B cell (primary cell): ENCODE data around the gene EML3. TPM values are rescaled to one million over a fixed set of nuclear protein-coding genes. Genes with fewer than 3 reads are reported as not detected.

Experiments
- ATAC-seq: fragments of 200-7000 bp; cut with Tn5 transposase; one replicate; pipeline ENCODE4 v1.10.0; 2021; ENCODE audit warnings: low read depth, mild to moderate bottlenecking, moderate number of reproducible peaks, moderate library complexity
- CTCF ChIA-PET: fragments of 350-600 bp; sonication (Branson Sonifier 250); formaldehyde crosslinking; loops from one replicate; lab custom pipeline; 2021; ENCODE audit warnings: antibody characterized with exemption, inconsistent platforms; lab: Charles Lee
- POLR2A ChIA-PET: fragments of 350-600 bp; sonication (Branson Sonifier 250); formaldehyde crosslinking; loops from one replicate; lab custom pipeline; 2021; ENCODE audit warnings: antibody characterized with exemption; lab: Charles Lee
- DNase-seq: peaks from one replicate; pipeline ENCODE4 v3.0.0; 2013
- H2AFZ ChIP-seq: 2 replicates; pipeline ENCODE4 v1.6.1; 2012; ENCODE audit warnings: mild to moderate bottlenecking, low read depth, low read length; ENCODE audit not compliant: insufficient read depth, poor library complexity, severe bottlenecking
- H3K27ac ChIP-seq, 2 donors: 1 replicate in 1 of 2; 2 replicates in 1 of 2; pipeline ENCODE4 v1.5.1; 2012 to 2013; ENCODE audit warnings: low read length in 2 of 2, mild to moderate bottlenecking in 2 of 2, moderate library complexity in 1 of 2
- H3K27me3 ChIP-seq, 4 experiments: fragments of 200-600 bp in 1 of 4; sonication (generic) in 1 of 4; replicated peaks in 1 of 4; 1 replicate in 2 of 4; 2 replicates in 2 of 4; pipeline versions ENCODE4 v1.6.1 to v1.7.0; 2013 to 2016; ENCODE audit warnings: low read length in 3 of 4, mild to moderate bottlenecking in 2 of 4, mixed read lengths in 1 of 4, moderate library complexity in 1 of 4; ENCODE audit not compliant: insufficient read depth in 4 of 4, control insufficient read depth in 3 of 4; ENCODE audit errors: control extremely low read depth in 1 of 4
- H3K36me3 ChIP-seq, 2 experiments: replicated peaks in 1 of 2; 1 replicate in 1 of 2; 2 replicates in 1 of 2; pipeline versions ENCODE4 v1.6.1 to v1.7.1; 2013; ENCODE audit warnings: low read length in 1 of 2; ENCODE audit not compliant: insufficient read depth in 2 of 2, control insufficient read depth in 1 of 2; ENCODE audit errors: control extremely low read depth in 1 of 2, extremely low read depth in 1 of 2
- H3K4me1 ChIP-seq, 2 donors: fragments of 200-600 bp in 1 of 2; sonication (generic) in 1 of 2; 1 replicate in 1 of 2; 2 replicates in 1 of 2; pipeline versions ENCODE4 v1.5.1 to v1.6.1; 2013 to 2017; ENCODE audit warnings: low read length in 2 of 2; ENCODE audit not compliant: control insufficient read depth in 2 of 2, insufficient read depth in 2 of 2
- H3K4me2 ChIP-seq: replicated peaks from 2 replicates; pipeline ENCODE3; 2012; ENCODE audit warnings: mild to moderate bottlenecking, low read depth, low read length; ENCODE audit not compliant: poor library complexity, severe bottlenecking
- H3K4me3 ChIP-seq, 5 experiments: fragments of 200-600 bp in 1 of 5; sonication (generic) in 1 of 5; 1 replicate in 3 of 5; 2 replicates in 2 of 5; pipeline versions ENCODE4 v1.5.1 to v1.7.0; 2011 to 2016; ENCODE audit warnings: low read length in 4 of 5, mild to moderate bottlenecking in 4 of 5, low read depth in 2 of 5, control low read depth in 1 of 5, moderate library complexity in 1 of 5; ENCODE audit not compliant: insufficient read depth in 1 of 5; ENCODE audit errors: control extremely low read depth in 1 of 5, extremely low read depth in 1 of 5
- H3K79me2 ChIP-seq: fragments of 200-600 bp; sonication (generic); one replicate; pipeline ENCODE4 v1.6.0; 2016; ENCODE audit warnings: low read length; ENCODE audit not compliant: control insufficient read depth, insufficient read depth
- H3K9ac ChIP-seq: fragments of 200-600 bp; sonication (generic); 2 replicates; pipeline ENCODE4 v1.6.1; 2017; ENCODE audit warnings: mild to moderate bottlenecking, low read length, moderate library complexity
- H3K9me3 ChIP-seq, 3 donors: one replicate each; pipeline versions ENCODE4 v1.6.1 to v1.7.1; 2013; ENCODE audit warnings: low read length in 2 of 3; ENCODE audit not compliant: control insufficient read depth in 2 of 3, insufficient read depth in 1 of 3; ENCODE audit errors: control extremely low read depth in 1 of 3
- H4K20me1 ChIP-seq: 2 replicates; pipeline ENCODE4 v1.6.0; 2012; ENCODE audit warnings: mild to moderate bottlenecking, low read length; ENCODE audit not compliant: insufficient read depth, control insufficient read depth, poor library complexity, severe bottlenecking
- H3K27ac Mint-ChIP-seq: one replicate; pipeline ENCODE4 v1.8.0; 2021; ENCODE audit warnings: mixed read lengths
- H3K27me3 Mint-ChIP-seq: one replicate; pipeline ENCODE4 v1.8.0; 2021; ENCODE audit warnings: mixed read lengths
- H3K4me1 Mint-ChIP-seq: one replicate; pipeline ENCODE4 v1.8.0; 2021; ENCODE audit warnings: mixed read lengths
- H3K4me3 Mint-ChIP-seq: one replicate; pipeline ENCODE4 v1.8.0; 2021; ENCODE audit warnings: mixed read lengths
- H3K9me3 Mint-ChIP-seq: one replicate; pipeline ENCODE4 v1.8.0; 2022; ENCODE audit warnings: mixed read lengths; ENCODE audit not compliant: insufficient read depth
- CTCF ChIP-seq: fragments of 200-600 bp; IDR thresholded peaks from one replicate; pipeline ENCODE4 v1.8.0; 2022; ENCODE audit warnings: antibody characterized with exemption, mild to moderate bottlenecking
- EZH2 ChIP-seq: IDR thresholded peaks from 2 replicates; pipeline ENCODE4 v1.6.1; 2012; ENCODE audit warnings: borderline replicate concordance, low read depth, mild to moderate bottlenecking, moderate library complexity, low read length; ENCODE audit not compliant: insufficient read depth, poor library complexity, severe bottlenecking
- WGBS: methylation state at CpG from one replicate; pipeline ENCODE4 v1.1.5; 2013; ENCODE audit warnings: missing lambda C conversion rate; ENCODE audit not compliant: insufficient coverage; 5-methylcytosine and 5-hydroxymethylcytosine counted together
- intact Hi-C: fragments of 100-400 bp; cut with micrococcal nuclease; formaldehyde crosslinking; loops from one replicate; pipeline ENCODE4 v1.10.0; 2022
- polyA plus RNA-seq: library from polyadenylated mRNA; depleted of rRNA; stranded (reverse); fragments of >200 nt; gene quantifications from 2 replicates; pipeline ENCODE4 v1.2.3, GENCODE V29; 2012
- total RNA-seq, 2 donors: library from RNA; stranded (reverse); fragments of 120-200 nt in 1 of 2; gene quantifications; 1 replicate in 1 of 2; 2 replicates in 1 of 2; pipeline versions ENCODE4 v1.2.3 to v1.2.4, GENCODE V29; 2013 to 2022

The EML3 gene
- total and polyA plus RNA-seq, 2 donors (not counting 1 experiment from before 2014, with no cell fraction given), result 127 to 128 TPM

- TF ChIP-seq CTCF (no peak), EZH2 (no peak)
- CTCF ChIA-PET, result interaction anchor here (0.6 kb wide), 1 partner anchor 230 kb away, joined by 3 read pairs; no protein-coding TSS in a partner anchor
- Mint-ChIP-seq H3K4me3 (no peak overlapping the region), H3K27ac (no peak overlapping the region), H3K9me3 (no peaks in the 10 kb centered on the region), H3K27me3 (no peaks in the 10 kb centered on the region), H3K4me1 (peaks cover 8% of the 10 kb centered on the region)
- peaks cover 52% of the 10 kb centered on the region for H3K79me2 ChIP-seq
- no peak overlapping the region for H3K27ac ChIP-seq
- DNase-seq (no peak), ATAC-seq (no peak)
- peaks cover 2 to 4% of the 10 kb centered on the region in 2 donors for H3K4me1 ChIP-seq
- intact Hi-C loops, result no loop called here
- no peak overlapping the region for H2AFZ ChIP-seq
- peaks cover 39 to 77% of the 10 kb centered on the region in 2 experiments for H3K36me3 ChIP-seq
- H3K9me3 ChIP-seq, result no peaks in the 10 kb centered on the region
- peaks cover 8% of the 10 kb centered on the region for H4K20me1 ChIP-seq
- H3K27me3 ChIP-seq, result no peaks in the 10 kb centered on the region
- H3K4me3 ChIP-seq, result no peak overlapping the region
- no peak overlapping the region for H3K9ac ChIP-seq
- POLR2A ChIA-PET, result no interaction called here
- WGBS, result 95% methylated on average over 6 of the region's 6 CpGs
- H3K4me2 ChIP-seq, result no peak overlapping the region
These were observed 19.9 kb upstream of the EML3 start for GRCh38 chr11:62632492-62632891.

DNA sequence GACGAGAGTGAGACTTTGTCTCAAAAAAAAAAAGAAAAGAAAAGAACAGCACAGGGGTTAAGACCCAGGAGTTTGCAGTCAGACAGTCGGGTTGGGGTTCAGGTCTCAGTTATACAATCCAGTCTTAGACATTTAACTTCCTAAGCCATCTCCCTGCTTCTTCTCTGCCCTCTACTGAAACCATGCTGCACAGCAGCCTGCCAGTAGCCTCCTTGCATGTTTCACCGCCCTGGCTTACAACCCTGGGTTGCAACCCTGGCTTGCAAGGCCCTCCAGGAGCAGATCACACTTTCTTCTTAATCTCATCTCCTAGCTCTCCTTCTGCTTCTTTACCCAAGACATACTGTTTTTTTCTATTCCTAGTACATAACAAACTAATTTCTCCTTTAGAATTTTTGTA is 15.1 kb upstream of the EML3 start:
- H2AFZ ChIP-seq, result no peak overlapping the region
- no peak overlapping the region for H3K27ac ChIP-seq
- intact Hi-C loops, result no loop called here
- no peak overlapping the region for H3K9ac ChIP-seq
- H3K4me1 Mint-ChIP-seq, result no peaks in the 10 kb centered on the region
- H4K20me1 ChIP-seq, result no peaks in the 10 kb centered on the region
- H3K79me2 ChIP-seq, result peaks cover 7% of the 10 kb centered on the region
- ChIA-PET CTCF (interaction anchor here (0.6 to 1.5 kb wide), 2 partner anchors 16 to 70 kb away, joined by 3 to 4 read pairs; no protein-coding TSS in a partner anchor), POLR2A (interaction anchor here (0.7 to 1.1 kb wide), 2 partner anchors 19 to 25 kb away, joined by 4 read pairs; partner anchors contain the start of gene INTS5)
- H3K9me3 ChIP-seq, result no peaks in the 10 kb centered on the region
- no peaks in the 10 kb centered on the region for H3K27me3 Mint-ChIP-seq
- DNase-seq, result no peak
- no peak for ATAC-seq
- peaks cover 26 to 64% of the 10 kb centered on the region in 2 experiments for H3K36me3 ChIP-seq
- H3K27me3 ChIP-seq, result no peaks in the 10 kb centered on the region
- no peak overlapping the region for H3K4me2 ChIP-seq
- H3K4me1 ChIP-seq, result no peaks in the 10 kb centered on the region
- no peaks in the 10 kb centered on the region for H3K9me3 Mint-ChIP-seq
- TF ChIP-seq CTCF (no peak), EZH2 (no peak)
- no peak overlapping the region for H3K4me3 Mint-ChIP-seq
- WGBS, result 89% methylated on average over 2 of the region's 3 CpGs
- no peak overlapping the region for H3K4me3 ChIP-seq
- peak overlapping the region; percentile 59 for H3K27ac Mint-ChIP-seq
